Mucosa of descending colon (tissue), 3 donors: ENCODE data around the gene TEX9. TPM values are rescaled to one million over a fixed set of nuclear protein-coding genes. Genes with fewer than 3 reads are reported as not detected.
A peak's percentile ranks its signal among the peaks of the same experiment; 100 is the strongest.

Experiments
- ATAC-seq: fragments of 200-7000 bp; cut with Tn5 transposase; one replicate; pipeline ENCODE4 v1.9.1; 2020; ENCODE audit warnings: mild to moderate bottlenecking, moderate library complexity
- DNase-seq, 3 donors: peaks; one replicate each; pipeline ENCODE4 v3.0.0-alpha.2; 2020
- H3K36me3 ChIP-seq: fragments of 200-600 bp; one replicate; pipeline ENCODE4 v1.8.0; 2021; ENCODE audit warnings: low read depth, mild to moderate bottlenecking
- H3K4me1 ChIP-seq: fragments of 200-600 bp; one replicate; pipeline ENCODE4 v1.8.0; 2021; ENCODE audit warnings: low read depth, mild to moderate bottlenecking
- H3K4me3 ChIP-seq: fragments of 200-600 bp; one replicate; pipeline ENCODE4 v1.8.0; 2021; ENCODE audit warnings: mild to moderate bottlenecking
- H3K9me3 ChIP-seq: fragments of 200-600 bp; one replicate; pipeline ENCODE4 v1.8.0; 2021; ENCODE audit warnings: mild to moderate bottlenecking
- CTCF ChIP-seq: fragments of 200-600 bp; IDR thresholded peaks from one replicate; pipeline ENCODE4 v1.8.0; 2022; ENCODE audit warnings: antibody characterized with exemption, mild to moderate bottlenecking
- intact Hi-C, 2 donors: fragments of 100-400 bp; cut with DNase I in 1 of 2; cut with micrococcal nuclease in 1 of 2; formaldehyde crosslinking; loops; one replicate each; pipeline versions ENCODE4 v1.11.0 to v1.11.1; 2022; cut with DNase I, micrococcal nuclease
- total RNA-seq, 3 donors: library from RNA; stranded (reverse); fragmentation: NEBNext Ultra II Directional in 2 of 3; extraction: Animal tissue kit (Norgen Biotek cat#: 25700) in 2 of 3; gene quantifications; one replicate each; pipeline versions ENCODE4 v1.2.1 to v1.2.4, GENCODE V29; 2021 to 2023
- donor health status: DM: no; HTN: no; CAD: no; lungs with moderate emphysema.
- donor health status: DM: no; HTN: no; CAD: no.
- donor health status: DM: no; HTN: yes; CAD: no.

TEX9 gene
- total RNA-seq, 3 donors from 2014 or later = 5.7 to 10.6 (median 7.8) TPM

GRCh38 chr15:56440214-56440770 is 75.1 kb downstream of the TEX9 start:
- no peak for ATAC-seq
- intact Hi-C loops = no loop called here
- no peak overlapping the region for H3K4me3 ChIP-seq
- no peak for DNase-seq
- no peak for TF ChIP-seq CTCF
- H3K4me1 ChIP-seq = no peaks in the 10 kb centered on the region
- no peaks in the 10 kb centered on the region for H3K36me3 ChIP-seq
- H3K9me3 ChIP-seq = no peaks in the 10 kb centered on the region

GRCh38 chr15:56442354-56442753 is 77.1 kb downstream of the TEX9 start:
- no peak for TF ChIP-seq CTCF
- ATAC-seq (no peak), DNase-seq (no peak)
- intact Hi-C loops = no loop called here
- Histone ChIP-seq H3K4me3 (no peak overlapping the region), H3K36me3 (no peaks in the 10 kb centered on the region), H3K4me1 (no peaks in the 10 kb centered on the region), H3K9me3 (no peaks in the 10 kb centered on the region)

- Histone ChIP-seq H3K4me1 (no peaks in the 10 kb centered on the region), H3K9me3 (no peaks in the 10 kb centered on the region), H3K4me3 (no peak overlapping the region), H3K36me3 (no peaks in the 10 kb centered on the region)
- intact Hi-C loops = no loop called here
- DNase-seq (no peak), ATAC-seq (peak; percentile 77)
- no peak for TF ChIP-seq CTCF
These were observed 80.5 kb downstream of the TEX9 start for GRCh38 chr15:56445746-56446145.

- Histone ChIP-seq H3K4me1 (no peaks in the 10 kb centered on the region), H3K36me3 (no peaks in the 10 kb centered on the region), H3K9me3 (no peaks in the 10 kb centered on the region), H3K4me3 (no peak overlapping the region)
- DNase-seq = no peak
- intact Hi-C loops = no loop called here
- TF ChIP-seq CTCF = no peak
- no peak for ATAC-seq
These were observed 89.6 kb downstream of the TEX9 start for GRCh38 chr15:56454836-56455235.

GRCh38 chr15:56456229-56456628 is 91.0 kb downstream of the TEX9 start:
- Histone ChIP-seq H3K9me3 (no peaks in the 10 kb centered on the region), H3K36me3 (no peaks in the 10 kb centered on the region), H3K4me3 (no peak overlapping the region), H3K4me1 (no peaks in the 10 kb centered on the region)
- DNase-seq = no peak
- TF ChIP-seq CTCF = no peak
- intact Hi-C loops = no loop called here
- no peak for ATAC-seq

- ATAC-seq = no peak
- no peaks in the 10 kb centered on the region for H3K36me3 ChIP-seq
- H3K9me3 ChIP-seq = no peaks in the 10 kb centered on the region
- intact Hi-C loops = no loop called here
- no peak for DNase-seq
- TF ChIP-seq CTCF = no peak
- no peaks in the 10 kb centered on the region for H3K4me1 ChIP-seq
- no peak overlapping the region for H3K4me3 ChIP-seq
These were observed 93.9 kb downstream of the TEX9 start for GRCh38 chr15:56459096-56459495.
